A549 (cell line): ENCODE data around the gene GOLGA6L2. TPM values are rescaled to one million over a fixed set of nuclear protein-coding genes. Genes with fewer than 3 reads are reported as not detected.

Experiments used
- ATAC-seq, 2 experiments: fragments of 200-7000 bp in 1 of 2; fragments of >200 bp in 1 of 2; cut with Nextera tagmentation in 1 of 2; cut with Tn5 transposase in 1 of 2; 3 replicates each; pipeline versions ENCODE4 v1.8.0 to v1.9.1; 2018 to 2020; ENCODE audit warnings: mild to moderate bottlenecking in 1 of 2, moderate library complexity in 1 of 2
- CTCF ChIA-PET: fragments of 300-600 bp; sonication (Branson Sonifier 250); formaldehyde crosslinking; extraction: SDS; loops from one replicate; lab custom pipeline; 2021; ENCODE audit warnings: antibody characterized with exemption, inconsistent platforms; lab: Yijun Ruan, JAX
- POLR2A ChIA-PET: fragments of 350-600 bp; formaldehyde crosslinking; extraction: SDS; loops from one replicate; lab custom pipeline; 2021; ENCODE audit warnings: antibody characterized with exemption, inconsistent platforms; lab: Yijun Ruan, JAX
- DNase-seq, 2 experiments: peaks; one replicate each; pipeline versions ENCODE4 v3.0.0 to v3.0.0-alpha.2; 2011 to 2016; ENCODE audit warnings: low read depth in 1 of 2, low spot score in 1 of 2
- FAIRE-seq: peaks from 2 replicates; lab custom pipeline; 2011; peaks lifted over from hg19 to GRCh38; lab: Jason Lieb, UNC
- H3K27ac ChIP-seq, 2 experiments: fragments of >200 bp; sonication (Bioruptor Twin); formaldehyde crosslinking; 3 replicates each; pipeline ENCODE4 v1.5.1; 2016 to 2017
- H3K4me1 ChIP-seq: fragments of >200 bp; sonication (Bioruptor Twin); formaldehyde crosslinking; 3 replicates; pipeline ENCODE4 v1.6.1; 2016
- H3K4me2 ChIP-seq: fragments of >200 bp; sonication (Bioruptor Twin); formaldehyde crosslinking; 3 replicates; pipeline ENCODE4 v1.6.1; 2016
- H3K4me3 ChIP-seq: fragments of >200 bp; sonication (Bioruptor Twin); formaldehyde crosslinking; 3 replicates; pipeline ENCODE4 v1.5.1; 2016
- H3K9me3 ChIP-seq: fragments of >200 bp; sonication (Bioruptor Twin); formaldehyde crosslinking; 3 replicates; pipeline ENCODE4 v1.6.1; 2016
- CEBPB ChIP-seq, 2 experiments: fragments of >200 bp in 1 of 2; sonication (Bioruptor Twin) in 1 of 2; formaldehyde crosslinking in 1 of 2; IDR thresholded peaks; 2 replicates each; pipeline ENCODE4 v1.6.1; 2012 to 2016
- CHD4 ChIP-seq: fragments of 200-600 bp; sonication (generic); IDR thresholded peaks from 2 replicates; pipeline ENCODE4 v1.6.1; 2016; ENCODE audit warnings: antibody characterized with exemption, mild to moderate bottlenecking, borderline replicate concordance
- EHF ChIP-seq: fragments of 250-450 bp; sonication (Bioruptor Pico); IDR thresholded peaks from 2 replicates; pipeline ENCODE4 v1.5.0; 2020; ENCODE audit warnings: mild to moderate bottlenecking
- EP300 ChIP-seq, 2 experiments: fragments of >200 bp; sonication (Bioruptor Twin); formaldehyde crosslinking; IDR thresholded peaks; 2 replicates in 1 of 2; 3 replicates in 1 of 2; pipeline ENCODE4 v1.6.1; 2016 to 2017
- FOSL2 ChIP-seq, 2 experiments: fragments of 450-650 bp in 1 of 2; fragments of >200 bp in 1 of 2; sonication (Bioruptor Twin) in 1 of 2; formaldehyde crosslinking; IDR thresholded peaks; 2 replicates each; pipeline versions ENCODE4 v1.5.0 to v1.6.1; 2016 to 2020; ENCODE audit warnings: mild to moderate bottlenecking in 1 of 2, moderate library complexity in 1 of 2
- HDAC2 ChIP-seq: fragments of 200-600 bp; sonication (generic); IDR thresholded peaks from 2 replicates; pipeline ENCODE4 v1.6.1; 2016
- HEYL ChIP-seq: fragments of 250-450 bp; sonication (Bioruptor Pico); IDR thresholded peaks from 2 replicates; pipeline ENCODE4 v1.8.0; 2021; ENCODE audit warnings: mild to moderate bottlenecking, moderate library complexity
- HOXB13 ChIP-seq: fragments of 250-450 bp; sonication (Bioruptor Pico); IDR thresholded peaks from 2 replicates; pipeline ENCODE4 v1.5.0; 2020; ENCODE audit warnings: low read depth, mild to moderate bottlenecking, moderate library complexity
- KDM5A ChIP-seq: fragments of 200-600 bp; sonication (generic); IDR thresholded peaks from 2 replicates; pipeline ENCODE4 v1.6.1; 2016; ENCODE audit warnings: antibody characterized with exemption, mild to moderate bottlenecking
- MAZ ChIP-seq: fragments of 150-350 bp; IDR thresholded peaks from 2 replicates; pipeline ENCODE4 v1.6.1; 2014; ENCODE audit warnings: antibody characterized with exemption, low read depth, low read length, borderline replicate concordance
- MYC ChIP-seq: IDR thresholded peaks from 2 replicates; pipeline ENCODE4 v1.6.1; 2012; ENCODE audit warnings: mild to moderate bottlenecking, inconsistent platforms, low read length, improper control_type of control experiment, borderline replicate concordance
- NFE2L2 ChIP-seq: fragments of 150-350 bp; conservative IDR thresholded peaks from 2 replicates; pipeline ENCODE4 v1.6.1; 2014; ENCODE audit warnings: low read length
- NR3C1 ChIP-seq: fragments of >200 bp; sonication (Bioruptor Twin); formaldehyde crosslinking; IDR thresholded peaks from 3 replicates; pipeline ENCODE4 v1.6.1; 2017
- PHF8 ChIP-seq: fragments of 200-600 bp; sonication (generic); IDR thresholded peaks from 2 replicates; pipeline ENCODE4 v1.6.1; 2016; ENCODE audit warnings: low read depth, mild to moderate bottlenecking, antibody characterized with exemption, moderate library complexity, borderline replicate concordance
- RAD21 ChIP-seq, 2 experiments: fragments of >200 bp in 1 of 2; sonication (Bioruptor Twin) in 1 of 2; formaldehyde crosslinking in 1 of 2; IDR thresholded peaks in 1 of 2; conservative IDR thresholded peaks in 1 of 2; 2 replicates in 1 of 2; 3 replicates in 1 of 2; pipeline ENCODE4 v1.6.1; 2012 to 2018; ENCODE audit warnings: inconsistent platforms in 1 of 2
- TP53 ChIP-seq: fragments of 250-450 bp; sonication (Bioruptor Pico); IDR thresholded peaks from 2 replicates; pipeline ENCODE4 v1.5.0; 2021; ENCODE audit warnings: mild to moderate bottlenecking, moderate library complexity
- ZC3H11A ChIP-seq: fragments of 450-650 bp; IDR thresholded peaks from 2 replicates; pipeline ENCODE4 v1.6.1; 2014; ENCODE audit warnings: antibody characterized with exemption, mild to moderate bottlenecking
- ZFP36 ChIP-seq: fragments of 450-650 bp; IDR thresholded peaks from 2 replicates; pipeline ENCODE4 v1.6.1; 2014; ENCODE audit warnings: borderline replicate concordance; ENCODE audit not compliant: partially characterized antibody
- ZSCAN20 ChIP-seq: fragments of 250-450 bp; sonication (Bioruptor Pico); IDR thresholded peaks from 2 replicates; pipeline ENCODE4 v1.8.0; 2022; ENCODE audit warnings: mild to moderate bottlenecking, moderate library complexity
- WGBS: methylation state at CpG from one replicate; pipeline ENCODE4 v1.1.6; 2017; ENCODE audit errors: missing lambda C conversion rate; 5-methylcytosine and 5-hydroxymethylcytosine counted together
- polyA plus RNA-seq, 4 experiments: library from polyadenylated mRNA; depleted of rRNA in 3 of 4; stranded (reverse); fragments of >200 nt; fragmentation: RNase III in 1 of 4; extraction: RNeasy Plus Mini Kit Qiagen cat#74134 plus additional on column Dnase treatment in 1 of 4; gene quantifications; 2 replicates in 3 of 4; 3 replicates in 1 of 4; pipeline ENCODE4 v1.2.3, GENCODE V29; 2011 to 2017
- TF ChIP-seq, protein P1 (sequence below): fragments of >200 bp; sonication (Bioruptor Twin); formaldehyde crosslinking; IDR thresholded peaks from 3 replicates; pipeline ENCODE4 v1.5.1; 2016
- TF ChIP-seq, protein P2 (sequence below): IDR thresholded peaks from 2 replicates; pipeline ENCODE4 v1.6.1; 2012; ENCODE audit warnings: low read depth, borderline replicate concordance
- TF ChIP-seq, protein P3 (sequence below): fragments of 250-450 bp; sonication (Bioruptor Pico); IDR thresholded peaks from 2 replicates; pipeline ENCODE4 v1.5.0; 2021; ENCODE audit warnings: mild to moderate bottlenecking, moderate library complexity, borderline replicate concordance

Gene GOLGA6L2
- polyA plus RNA-seq, 2 of the 4 experiments (the other 2 are of a cell fraction): 0.03 TPM; not detected in 1

DNA sequence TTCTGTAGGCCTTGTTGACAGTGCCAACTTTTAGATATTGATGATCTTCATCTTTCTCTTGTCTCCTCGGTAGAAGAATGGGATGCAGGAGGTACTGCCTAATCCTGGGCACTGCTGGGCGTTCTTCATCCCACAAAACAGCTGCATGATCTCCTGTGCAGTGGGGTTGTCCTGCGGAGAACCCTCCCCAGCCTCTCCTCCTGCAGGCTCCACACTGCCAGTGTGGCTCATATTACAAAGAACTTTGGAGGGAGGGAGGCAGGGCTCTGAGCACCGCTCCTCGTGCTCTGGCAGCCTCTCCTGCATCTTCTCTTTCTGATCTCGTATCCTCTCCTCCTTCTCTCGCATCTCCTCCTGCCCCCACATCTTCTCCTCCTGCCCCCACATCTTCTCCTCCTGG lies 7.5 kb downstream of the GOLGA6L2 start:
- TF ChIP-seq PHF8: no peak
- no peak for TF ChIP-seq EP300 (IDR thresholded peaks at IDR 0.05)
- no peak for TF ChIP-seq ZC3H11A
- TF ChIP-seq HOXB13 (CRISPR knock-in tag): no peak
- no peak for TF ChIP-seq TP53 (CRISPR knock-in tag)
- TF ChIP-seq NR3C1: no peak
- no peak for TF ChIP-seq RAD21 (conservative IDR thresholded peaks at IDR 0.05 in 1 of 2, IDR thresholded peaks at IDR 0.05 in 1 of 2)
- no peak for TF ChIP-seq FOSL2 (IDR thresholded peaks at IDR 0.05)
- TF ChIP-seq FOSL2 (CRISPR knock-in tag; IDR thresholded peaks at IDR 0.05): no peak
- no peak for TF ChIP-seq MAZ
- no peak for TF ChIP-seq MYC
- TF ChIP-seq CEBPB (IDR thresholded peaks at IDR 0.05): no peak
- Histone ChIP-seq H3K4me3 (no peak overlapping the region), H3K9me3 (no peaks in the 10 kb centered on the region), H3K27ac (no peak overlapping the region), H3K4me1 (no peaks in the 10 kb centered on the region), H3K4me2 (no peak overlapping the region)
- DNase-seq (no peak), FAIRE-seq (no peak), ATAC-seq (peak; percentile 16 to 62; a peak in 3 of 6 replicates)
- CTCF ChIA-PET: interaction anchor here (0.6 kb wide), 1 partner anchor 21 kb away, joined by 3 read pairs; no protein-coding TSS in a partner anchor
- WGBS: 76% methylated on average over 7 of the region's 7 CpGs
- POLR2A ChIA-PET: no interaction called here

GRCh38 chr15:23438816-23439466 lies 8.1 kb downstream of the GOLGA6L2 start:
- WGBS: 67% methylated on average over 9 of the region's 9 CpGs
- no peaks in the 10 kb centered on the region for H3K4me1 ChIP-seq
- POLR2A ChIA-PET: no interaction called here

More at GRCh38 chr15:23438816-23439466, 8.1 kb downstream of the GOLGA6L2 start:
- ATAC-seq (peak in 1 of 2 experiments; percentile 29; a peak in 2 of 6 replicates), DNase-seq (no peak), FAIRE-seq (no peak)
- CTCF ChIA-PET: interaction anchor here (0.6 to 1.6 kb wide), 2 partner anchors 20 to 28 kb away, joined by 3 to 4 read pairs; no protein-coding TSS in a partner anchor
- H3K27ac ChIP-seq: no peak overlapping the region
- H3K4me2 ChIP-seq: no peak overlapping the region
- no peaks in the 10 kb centered on the region for H3K9me3 ChIP-seq
- no peak overlapping the region for H3K4me3 ChIP-seq
- TF ChIP-seq CHD4 (no peak), RAD21 (conservative IDR thresholded peaks at IDR 0.05 in 1 of 2, IDR thresholded peaks at IDR 0.05 in 1 of 2) (no peak), NFE2L2 (no peak), CEBPB (IDR thresholded peaks at IDR 0.05) (no peak), ZSCAN20 (CRISPR knock-in tag) (no peak), KDM5A (no peak), HDAC2 (no peak), ZFP36 (no peak), EHF (no peak), HEYL (CRISPR knock-in tag) (no peak), NR3C1 (no peak), FOSL2 (IDR thresholded peaks at IDR 0.05) (no peak), FOSL2 (CRISPR knock-in tag; IDR thresholded peaks at IDR 0.05) (no peak)
- TF ChIP-seq, protein P1, sequence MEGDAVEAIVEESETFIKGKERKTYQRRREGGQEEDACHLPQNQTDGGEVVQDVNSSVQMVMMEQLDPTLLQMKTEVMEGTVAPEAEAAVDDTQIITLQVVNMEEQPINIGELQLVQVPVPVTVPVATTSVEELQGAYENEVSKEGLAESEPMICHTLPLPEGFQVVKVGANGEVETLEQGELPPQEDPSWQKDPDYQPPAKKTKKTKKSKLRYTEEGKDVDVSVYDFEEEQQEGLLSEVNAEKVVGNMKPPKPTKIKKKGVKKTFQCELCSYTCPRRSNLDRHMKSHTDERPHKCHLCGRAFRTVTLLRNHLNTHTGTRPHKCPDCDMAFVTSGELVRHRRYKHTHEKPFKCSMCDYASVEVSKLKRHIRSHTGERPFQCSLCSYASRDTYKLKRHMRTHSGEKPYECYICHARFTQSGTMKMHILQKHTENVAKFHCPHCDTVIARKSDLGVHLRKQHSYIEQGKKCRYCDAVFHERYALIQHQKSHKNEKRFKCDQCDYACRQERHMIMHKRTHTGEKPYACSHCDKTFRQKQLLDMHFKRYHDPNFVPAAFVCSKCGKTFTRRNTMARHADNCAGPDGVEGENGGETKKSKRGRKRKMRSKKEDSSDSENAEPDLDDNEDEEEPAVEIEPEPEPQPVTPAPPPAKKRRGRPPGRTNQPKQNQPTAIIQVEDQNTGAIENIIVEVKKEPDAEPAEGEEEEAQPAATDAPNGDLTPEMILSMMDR: no peak
- TF ChIP-seq, protein P2, sequence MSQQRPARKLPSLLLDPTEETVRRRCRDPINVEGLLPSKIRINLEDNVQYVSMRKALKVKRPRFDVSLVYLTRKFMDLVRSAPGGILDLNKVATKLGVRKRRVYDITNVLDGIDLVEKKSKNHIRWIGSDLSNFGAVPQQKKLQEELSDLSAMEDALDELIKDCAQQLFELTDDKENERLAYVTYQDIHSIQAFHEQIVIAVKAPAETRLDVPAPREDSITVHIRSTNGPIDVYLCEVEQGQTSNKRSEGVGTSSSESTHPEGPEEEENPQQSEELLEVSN: no peak
- TF ChIP-seq, protein P3, sequence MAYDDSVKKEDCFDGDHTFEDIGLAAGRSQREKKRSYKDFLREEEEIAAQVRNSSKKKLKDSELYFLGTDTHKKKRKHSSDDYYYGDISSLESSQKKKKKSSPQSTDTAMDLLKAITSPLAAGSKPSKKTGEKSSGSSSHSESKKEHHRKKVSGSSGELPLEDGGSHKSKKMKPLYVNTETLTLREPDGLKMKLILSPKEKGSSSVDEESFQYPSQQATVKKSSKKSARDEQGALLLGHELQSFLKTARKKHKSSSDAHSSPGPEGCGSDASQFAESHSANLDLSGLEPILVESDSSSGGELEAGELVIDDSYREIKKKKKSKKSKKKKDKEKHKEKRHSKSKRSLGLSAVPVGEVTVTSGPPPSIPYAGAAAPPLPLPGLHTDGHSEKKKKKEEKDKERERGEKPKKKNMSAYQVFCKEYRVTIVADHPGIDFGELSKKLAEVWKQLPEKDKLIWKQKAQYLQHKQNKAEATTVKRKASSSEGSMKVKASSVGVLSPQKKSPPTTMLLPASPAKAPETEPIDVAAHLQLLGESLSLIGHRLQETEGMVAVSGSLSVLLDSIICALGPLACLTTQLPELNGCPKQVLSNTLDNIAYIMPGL: no peak
